SIG-M5 treated with dmso at 0.1 percent for 504 hours (cell line): ENCODE data around the gene ABHD17C.

Experiments
- DNase-seq: peaks from one replicate; lab custom pipeline; 2025; ENCODE audit not compliant: unreplicated experiment; lab: John Stamatoyannopoulos, UW

The ABHD17C gene

GRCh38 chr15:80689294-80689693, 5.8 kb upstream of the ABHD17C start:
- no peak for DNase-seq

DNA sequence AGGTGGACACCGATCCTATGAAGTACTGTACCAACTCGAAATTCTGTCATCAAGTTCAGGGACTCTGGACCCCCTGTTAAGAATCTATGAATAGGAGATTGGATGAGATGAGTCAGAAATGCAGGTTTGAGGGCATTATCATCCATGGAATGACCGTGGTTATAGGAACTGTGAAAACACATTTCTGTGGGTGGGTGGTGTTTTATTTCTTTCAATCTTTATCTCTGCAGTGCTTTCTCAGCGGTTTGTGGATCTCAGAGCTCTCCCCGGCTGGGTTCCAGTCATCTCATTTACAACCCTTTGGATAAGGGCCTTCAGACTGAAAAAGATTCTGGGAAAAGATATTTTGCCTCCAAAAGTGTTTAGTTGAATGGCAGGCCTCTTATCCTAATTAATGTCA, 5.4 kb upstream of the ABHD17C start:
- DNase-seq = no peak

- no peak for DNase-seq
These were observed 3.5 kb upstream of the ABHD17C start for GRCh38 chr15:80691575-80691974.

DNA sequence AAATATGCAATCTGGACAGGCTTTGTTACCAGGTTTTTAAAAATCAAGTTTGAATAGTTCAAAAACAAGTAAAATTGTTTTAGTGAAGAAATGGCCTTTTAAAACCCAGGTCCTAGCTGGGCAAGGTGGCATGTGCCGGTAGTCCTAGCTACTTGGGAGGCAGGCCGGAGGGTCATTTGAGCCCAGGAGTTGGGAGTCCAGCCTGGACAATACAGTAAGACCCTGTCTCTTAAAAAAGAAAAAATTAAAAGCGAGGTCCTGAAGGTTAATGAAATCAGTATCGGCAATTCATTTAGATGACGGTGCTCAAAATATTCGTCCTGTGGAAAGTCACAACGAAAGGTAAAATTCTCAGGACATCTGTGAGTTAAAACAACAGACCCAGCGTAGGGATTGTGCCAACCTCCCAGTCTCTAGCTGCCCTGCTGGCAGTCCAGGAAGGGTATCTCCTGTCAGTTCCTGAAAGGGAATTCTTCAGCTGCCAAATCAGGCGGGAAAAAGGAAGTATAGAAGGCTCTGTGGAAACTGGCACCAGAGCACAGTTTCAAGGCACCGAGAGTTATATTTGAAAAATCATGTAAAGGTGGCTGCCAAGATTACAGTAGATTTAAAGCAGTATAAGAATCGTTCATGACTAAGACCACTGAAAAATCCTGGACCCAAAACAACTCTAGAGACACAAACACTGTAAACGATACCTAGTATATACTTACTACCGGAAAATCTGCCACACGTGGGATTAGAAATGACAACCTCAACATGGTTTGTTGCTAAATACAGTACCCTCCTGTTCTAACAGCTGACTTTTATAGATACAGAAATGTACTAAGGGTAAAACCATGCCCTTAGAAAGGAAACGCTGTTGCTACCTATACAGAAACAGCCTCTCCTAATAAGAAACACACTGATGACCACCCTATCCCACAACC, 1.2 kb upstream of the ABHD17C start:
- DNase-seq = no peak

DNA sequence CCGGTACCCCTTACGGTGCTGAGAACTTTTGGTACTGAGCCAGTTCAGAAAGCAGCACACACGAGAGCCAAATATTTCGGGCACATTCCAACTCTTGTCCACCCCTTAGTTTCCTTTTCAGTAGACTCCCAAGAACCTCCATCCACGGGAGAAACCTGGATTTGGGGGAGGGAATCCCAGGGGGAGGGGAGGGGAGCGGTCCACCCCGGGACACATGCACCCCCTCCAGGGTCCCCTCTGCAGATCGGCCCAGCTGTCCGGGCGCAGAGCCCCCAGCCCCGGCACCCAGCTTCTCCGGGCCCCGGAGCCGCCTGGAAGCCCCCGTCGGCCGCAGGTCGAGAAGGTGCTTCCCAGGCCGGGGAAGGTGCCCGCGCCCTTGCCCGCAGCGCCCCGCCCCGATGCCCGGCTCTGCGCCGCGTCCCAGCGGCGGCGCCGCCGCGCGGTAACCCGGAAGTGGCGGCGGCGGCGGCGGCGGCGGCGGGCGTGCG, 455 bp upstream of the ABHD17C start:
- no peak for DNase-seq

DNA sequence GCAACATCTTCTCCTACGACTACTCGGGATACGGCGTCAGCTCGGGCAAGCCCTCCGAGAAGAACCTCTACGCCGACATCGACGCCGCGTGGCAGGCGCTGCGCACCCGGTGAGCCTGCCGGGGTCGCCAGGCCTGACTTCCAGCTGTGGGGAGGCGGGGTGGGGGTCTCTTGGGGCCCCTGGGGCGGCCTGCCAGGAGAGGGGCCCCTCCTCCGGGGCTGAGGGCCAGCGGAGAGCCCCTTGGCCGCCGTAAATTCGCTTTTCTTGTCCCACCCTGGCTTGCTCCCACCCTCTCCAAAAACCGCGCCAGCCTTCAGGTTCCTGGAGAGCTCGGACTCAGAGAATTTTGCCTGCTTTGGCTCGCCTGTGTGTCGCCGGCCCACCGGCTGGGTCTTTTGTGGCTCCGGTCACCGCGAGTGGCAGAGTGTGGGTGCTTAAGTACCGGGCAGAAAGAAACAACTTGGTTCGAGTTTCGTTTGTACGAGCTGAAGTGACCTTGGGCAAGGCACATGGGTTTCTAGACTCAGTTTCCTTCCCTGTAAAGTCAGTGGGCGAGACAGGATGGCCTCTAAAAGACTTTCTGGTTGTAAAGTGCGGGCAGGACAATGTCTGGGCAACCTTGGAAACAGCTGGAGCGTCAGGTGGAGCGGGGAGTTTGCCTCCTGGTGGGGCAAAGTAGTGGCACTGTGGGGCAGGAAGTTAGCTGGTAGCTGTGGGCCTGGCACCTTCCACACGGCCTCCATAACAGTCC, 976 bp downstream of the ABHD17C start:
- peak; percentile 19 for DNase-seq

DNA sequence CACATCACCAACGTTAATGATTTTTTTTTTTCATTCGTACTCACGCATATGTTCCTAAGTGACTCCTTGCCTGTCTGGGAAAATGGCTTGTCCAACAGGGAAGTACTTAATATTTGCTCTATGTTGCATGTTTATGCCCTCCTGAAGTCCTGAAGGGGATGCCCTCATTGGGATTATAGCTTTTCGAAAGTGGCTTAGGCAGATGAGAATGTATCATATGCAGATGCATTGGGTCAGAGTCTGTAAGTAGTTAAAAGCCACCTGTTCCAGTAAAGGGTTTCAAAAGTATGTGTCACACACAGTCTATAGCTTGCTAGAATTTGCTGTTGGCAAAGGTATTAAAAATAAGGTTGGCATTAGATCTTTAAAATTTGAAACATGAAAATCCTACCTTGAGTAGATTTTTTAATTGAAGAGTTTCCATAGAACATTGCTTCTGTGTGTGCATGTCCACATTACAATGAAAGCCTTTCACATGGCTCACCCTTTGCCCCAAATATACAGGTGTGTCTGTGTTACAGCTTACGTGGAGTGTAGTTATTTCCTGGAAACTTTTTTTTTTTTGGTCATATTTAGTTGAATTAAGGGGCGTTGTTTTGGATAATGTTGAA, 2.1 kb downstream of the ABHD17C start:
- DNase-seq = no peak

DNA sequence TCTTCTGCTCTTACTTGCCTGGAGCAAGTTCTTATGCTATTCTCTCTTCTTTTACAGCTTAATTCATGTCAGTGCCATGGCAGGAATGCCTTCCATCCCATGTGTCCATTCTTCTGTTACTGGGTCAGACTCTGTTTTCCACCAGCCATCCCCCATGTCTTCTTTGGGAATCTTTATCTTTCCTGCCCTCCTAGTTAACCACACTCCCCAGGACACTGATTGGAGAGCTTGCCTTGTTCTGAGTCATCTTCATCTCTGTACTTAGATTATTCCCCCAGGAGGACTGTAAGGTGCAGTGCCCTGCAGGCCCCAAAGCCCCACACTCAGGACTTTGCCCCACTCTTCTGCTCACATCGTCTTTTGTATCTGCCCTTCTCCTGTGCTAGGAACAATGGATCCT, 3.6 kb downstream of the ABHD17C start:
- no peak for DNase-seq

DNA sequence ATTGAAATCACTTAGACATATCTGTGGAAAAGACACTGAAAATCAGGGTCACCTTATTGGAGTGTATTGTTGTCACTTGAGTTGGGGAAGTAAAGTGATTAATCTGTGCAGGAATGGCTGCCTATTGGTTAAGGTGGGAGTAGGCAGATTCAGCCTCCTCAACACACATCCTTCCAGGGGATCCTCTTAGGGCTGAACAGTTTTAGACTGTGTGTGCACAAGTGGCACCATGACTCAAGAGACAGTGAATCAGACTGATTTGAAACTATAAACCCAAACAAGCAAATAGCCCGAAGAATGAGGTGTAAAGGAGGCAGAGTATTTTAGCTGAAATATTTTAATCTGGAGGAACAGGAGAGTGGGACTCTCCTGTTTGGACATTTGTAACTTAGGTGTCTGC, 4.9 kb downstream of the ABHD17C start:
- DNase-seq = no peak

DNA sequence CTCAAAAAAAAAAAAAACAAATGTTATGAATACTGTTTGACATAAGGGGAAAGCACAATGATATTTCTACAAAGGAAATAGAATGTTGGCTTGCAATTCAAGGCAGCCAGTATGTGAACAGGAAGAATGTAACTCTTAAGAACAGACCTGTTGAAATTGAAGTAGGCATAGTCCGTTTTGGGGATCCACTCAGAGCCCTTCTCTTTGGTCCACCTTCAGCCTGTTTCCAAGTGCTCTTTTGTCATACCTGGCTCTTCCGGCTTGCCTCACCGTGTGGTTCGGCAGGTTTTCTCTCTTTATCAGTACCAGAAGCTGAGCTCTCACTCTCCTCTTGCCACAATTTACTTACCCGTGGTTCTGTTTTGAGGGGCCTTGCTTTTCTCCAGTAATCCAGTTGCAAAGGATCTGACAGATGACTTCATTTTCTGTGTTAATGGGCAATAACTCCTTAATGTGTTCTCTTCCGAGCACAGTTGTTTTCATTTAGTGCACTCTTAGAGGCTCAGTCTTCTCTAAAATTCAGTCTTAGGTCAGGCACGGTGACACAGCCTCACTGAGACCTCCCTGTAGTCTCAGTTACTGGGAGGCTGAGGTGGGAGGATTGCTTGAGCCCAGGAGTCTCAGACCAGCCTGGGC, 6.7 kb downstream of the ABHD17C start:
- DNase-seq = no peak

GRCh38 chr15:80703081-80703480, 8.0 kb downstream of the ABHD17C start:
- no peak for DNase-seq

GRCh38 chr15:80703965-80704364, 8.9 kb downstream of the ABHD17C start:
- no peak for DNase-seq

DNA sequence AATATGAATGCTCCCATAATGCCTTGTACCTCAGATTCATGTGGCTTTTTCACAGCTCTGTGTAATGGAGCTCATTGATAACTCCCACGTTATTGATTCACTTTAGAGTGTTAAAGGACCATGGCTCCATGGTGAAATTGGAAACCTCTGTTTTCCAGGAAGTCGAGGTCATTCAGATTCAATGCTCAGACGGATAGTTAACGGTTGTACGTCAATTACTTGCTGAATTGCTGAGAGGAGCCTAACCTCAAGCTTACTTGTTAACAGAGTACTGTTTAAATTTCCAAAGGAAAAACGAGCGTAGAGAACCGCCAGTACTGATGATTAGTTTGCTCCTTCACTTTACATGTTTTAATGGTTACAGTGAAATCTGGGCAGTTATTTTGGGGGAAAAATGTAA, 11.1 kb downstream of the ABHD17C start:
- DNase-seq = no peak

DNA sequence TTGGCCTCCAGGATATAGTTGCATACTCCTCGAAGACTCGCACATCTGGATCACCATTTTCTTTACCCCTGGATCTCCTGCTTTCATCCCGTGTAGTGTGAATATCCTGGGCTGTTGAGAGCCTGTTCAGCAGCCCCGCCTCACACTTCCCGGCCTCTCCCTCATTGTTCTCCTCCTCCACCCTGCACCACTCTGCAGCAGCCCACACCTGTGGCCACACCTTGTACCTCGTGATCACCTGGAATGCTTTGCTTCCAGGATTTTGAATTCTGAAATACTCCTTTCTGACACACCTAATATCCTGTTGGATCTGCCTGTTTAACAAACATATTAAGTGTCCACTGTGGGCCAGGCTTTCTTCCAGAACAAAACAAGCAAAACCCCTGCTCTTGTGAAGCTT, 14.4 kb downstream of the ABHD17C start:
- DNase-seq = no peak

- no peak for DNase-seq
These were observed 15.8 kb downstream of the ABHD17C start for GRCh38 chr15:80710635-80711554.

- DNase-seq = no peak
These were observed 16.8 kb downstream of the ABHD17C start for GRCh38 chr15:80711886-80712285.

GRCh38 chr15:80712956-80713355, 17.8 kb downstream of the ABHD17C start:
- DNase-seq = no peak

DNA sequence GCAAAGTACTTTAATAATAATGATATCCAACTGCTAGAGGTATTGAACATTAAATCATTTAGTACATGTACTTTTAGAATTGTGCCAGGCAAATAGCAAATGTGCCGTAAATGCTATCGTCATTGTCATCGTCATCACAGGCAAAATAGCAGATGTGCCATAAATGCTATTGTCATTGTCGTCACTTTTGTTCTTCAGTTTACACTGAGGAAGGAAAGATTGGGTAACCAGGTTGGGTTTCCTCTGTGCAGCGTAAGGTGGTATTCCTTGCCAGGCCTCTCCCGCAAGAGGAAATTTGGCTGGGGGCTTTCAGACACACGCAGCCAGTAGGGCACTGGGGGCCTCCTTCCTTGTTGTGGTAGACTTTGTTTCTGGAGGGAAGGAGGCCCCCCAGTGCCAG, 26.4 kb downstream of the ABHD17C start:
- no peak for DNase-seq

DNA sequence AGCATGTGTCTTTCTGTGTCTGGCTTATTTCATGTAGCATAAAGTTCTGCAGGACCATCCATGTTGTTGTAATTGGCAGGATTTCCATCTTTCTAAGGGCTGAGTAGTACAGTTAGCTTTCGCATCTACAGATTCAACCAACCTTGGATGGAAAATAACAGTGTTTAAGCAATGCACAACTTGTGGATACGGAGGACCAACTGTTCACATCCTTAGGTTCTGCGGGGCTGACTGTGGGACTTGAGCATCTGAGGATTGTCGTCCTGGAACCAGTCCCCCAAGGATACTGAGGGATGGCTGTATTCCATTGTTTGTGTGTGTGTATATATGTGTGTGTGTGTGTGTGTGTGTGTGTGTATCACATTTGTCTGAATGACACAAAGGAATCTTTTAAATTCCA, 27.7 kb downstream of the ABHD17C start:
- no peak for DNase-seq

GRCh38 chr15:80727196-80727595, 32.1 kb downstream of the ABHD17C start:
- no peak for DNase-seq
